PC-3 (cell line): Measurements from ENCODE around the gene AGO3.

ENCODE experiments used
- EZH2 ChIP-seq: fragments of 300-600 bp; sonication (generic); IDR thresholded peaks from one replicate; pipeline ENCODE4 v1.6.1; 2017; ENCODE audit warnings: antibody characterized with exemption, mild to moderate bottlenecking, low read length; ENCODE audit not compliant: unreplicated experiment
- EZH2phosphoT487 ChIP-seq: fragments of 300-600 bp; sonication (generic); IDR thresholded peaks from 2 replicates; pipeline ENCODE4 v1.6.1; 2018; ENCODE audit warnings: mild to moderate bottlenecking, antibody characterized with exemption, low read length, borderline replicate concordance
- TF ChIP-seq, protein P1 (sequence below): fragments of 300-600 bp; sonication (generic); conservative IDR thresholded peaks from 2 replicates; pipeline ENCODE4 v1.5.1; 2017; ENCODE audit warnings: antibody characterized with exemption, low read depth, mild to moderate bottlenecking, low read length

DNA sequence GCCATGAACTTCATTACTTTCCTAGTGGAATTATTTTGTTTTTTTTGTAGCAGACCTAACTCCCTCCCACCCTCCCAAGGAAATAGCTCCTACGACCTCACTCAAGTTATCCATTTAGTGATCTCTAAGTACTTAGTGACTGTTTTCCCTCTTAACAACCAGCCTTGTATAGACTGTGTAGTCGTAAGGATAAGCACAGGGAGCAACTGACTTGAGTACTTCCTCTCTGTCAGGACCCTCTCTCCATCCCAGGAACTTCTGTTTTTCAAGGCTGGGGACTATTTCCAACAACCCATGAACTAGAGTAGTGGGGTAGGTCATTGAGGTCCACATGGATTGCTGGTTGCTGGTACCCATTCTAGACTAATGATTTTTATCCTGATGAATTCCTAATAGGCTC lies 46.0 kb upstream of the AGO3 start:
- TF ChIP-seq, protein P1, sequence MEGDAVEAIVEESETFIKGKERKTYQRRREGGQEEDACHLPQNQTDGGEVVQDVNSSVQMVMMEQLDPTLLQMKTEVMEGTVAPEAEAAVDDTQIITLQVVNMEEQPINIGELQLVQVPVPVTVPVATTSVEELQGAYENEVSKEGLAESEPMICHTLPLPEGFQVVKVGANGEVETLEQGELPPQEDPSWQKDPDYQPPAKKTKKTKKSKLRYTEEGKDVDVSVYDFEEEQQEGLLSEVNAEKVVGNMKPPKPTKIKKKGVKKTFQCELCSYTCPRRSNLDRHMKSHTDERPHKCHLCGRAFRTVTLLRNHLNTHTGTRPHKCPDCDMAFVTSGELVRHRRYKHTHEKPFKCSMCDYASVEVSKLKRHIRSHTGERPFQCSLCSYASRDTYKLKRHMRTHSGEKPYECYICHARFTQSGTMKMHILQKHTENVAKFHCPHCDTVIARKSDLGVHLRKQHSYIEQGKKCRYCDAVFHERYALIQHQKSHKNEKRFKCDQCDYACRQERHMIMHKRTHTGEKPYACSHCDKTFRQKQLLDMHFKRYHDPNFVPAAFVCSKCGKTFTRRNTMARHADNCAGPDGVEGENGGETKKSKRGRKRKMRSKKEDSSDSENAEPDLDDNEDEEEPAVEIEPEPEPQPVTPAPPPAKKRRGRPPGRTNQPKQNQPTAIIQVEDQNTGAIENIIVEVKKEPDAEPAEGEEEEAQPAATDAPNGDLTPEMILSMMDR, result no peak
- TF ChIP-seq EZH2phosphoT487, result no peak
- no peak for TF ChIP-seq EZH2
